ENCODE measurements around the gene SLIT1.
"Not testable (repeated sequence)": the region's sequence is repeated elsewhere in the genome, so short reads cannot be mapped to it uniquely, and the experiment has no call there.

The SLIT1 gene

DNA sequence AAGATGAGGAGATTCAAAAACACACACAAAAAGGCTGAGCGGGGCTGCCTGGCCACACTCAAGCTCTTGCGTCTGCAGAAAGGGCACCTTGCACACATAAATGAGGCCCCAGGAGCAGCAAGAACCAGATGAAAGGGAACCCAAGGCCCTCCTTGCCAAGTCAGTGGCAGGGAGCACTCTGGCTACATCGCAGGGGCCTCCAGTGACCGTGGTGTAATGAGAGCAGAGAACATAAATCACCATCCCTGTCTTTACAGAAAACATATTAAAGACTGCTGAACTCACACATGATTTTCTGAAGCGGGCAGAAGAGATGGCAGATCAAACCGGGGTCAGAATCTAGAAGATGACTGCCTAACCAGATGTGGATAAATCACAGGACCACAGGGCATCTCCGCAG lies 80.5 kb downstream of the SLIT1 start:
- no peak for DNase-seq

DNA sequence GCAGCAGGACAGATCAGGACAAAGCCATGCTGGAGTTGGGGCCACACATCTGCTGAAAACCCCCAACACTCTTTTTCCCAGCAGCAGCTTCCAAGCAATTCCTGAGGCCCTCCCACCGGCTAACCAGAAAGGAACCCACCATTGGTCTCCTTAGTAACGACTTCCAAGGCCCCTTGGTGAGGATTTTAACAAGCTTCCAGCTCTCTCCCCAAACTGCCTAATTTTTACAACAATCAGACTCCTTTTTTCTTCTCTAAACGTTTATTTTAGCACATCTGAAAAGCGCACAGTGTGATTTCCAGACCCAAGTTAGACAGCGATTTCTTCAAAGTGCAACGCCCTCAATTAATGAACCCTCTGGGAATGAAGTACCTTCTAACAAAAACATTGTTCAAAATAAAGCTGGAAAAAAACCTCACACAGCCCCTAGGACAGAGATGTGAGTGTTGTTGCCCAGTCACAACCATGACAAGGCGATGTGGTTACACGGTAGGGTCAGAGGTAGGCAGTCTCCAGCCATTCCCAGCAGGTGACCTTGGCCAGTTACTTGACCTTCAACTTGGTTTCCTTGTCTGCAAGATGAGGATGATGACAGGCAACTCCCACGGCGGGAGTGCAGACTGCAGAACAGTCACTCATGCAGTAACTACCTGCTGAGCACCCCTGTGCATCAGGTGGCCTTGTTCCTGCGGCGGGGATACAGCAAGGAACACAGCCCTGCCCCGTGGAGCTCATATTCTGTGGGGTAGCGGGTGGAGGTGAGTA lies 82.3 kb downstream of the SLIT1 start:
- DNase-seq = no peak

DNA sequence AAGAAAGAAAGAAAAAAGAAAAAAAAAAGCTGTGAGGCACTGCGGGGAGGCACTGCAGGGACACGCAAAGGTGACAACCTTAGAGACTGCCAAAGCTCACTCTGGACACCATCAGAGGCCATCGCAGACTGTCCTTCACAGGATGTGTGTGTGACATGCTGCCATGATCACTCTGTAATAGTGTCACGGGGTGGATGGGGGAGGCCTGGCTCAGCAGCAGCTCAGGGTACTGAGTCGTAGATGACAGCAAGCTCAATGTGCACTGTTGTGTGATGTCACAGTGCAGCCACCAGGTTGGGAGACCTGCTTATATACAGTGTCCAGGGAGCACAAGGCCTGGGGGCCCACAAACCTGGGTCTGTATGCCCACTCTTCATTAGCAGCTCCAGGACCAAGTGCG lies 83.3 kb downstream of the SLIT1 start:
- DNase-seq = no peak

DNA sequence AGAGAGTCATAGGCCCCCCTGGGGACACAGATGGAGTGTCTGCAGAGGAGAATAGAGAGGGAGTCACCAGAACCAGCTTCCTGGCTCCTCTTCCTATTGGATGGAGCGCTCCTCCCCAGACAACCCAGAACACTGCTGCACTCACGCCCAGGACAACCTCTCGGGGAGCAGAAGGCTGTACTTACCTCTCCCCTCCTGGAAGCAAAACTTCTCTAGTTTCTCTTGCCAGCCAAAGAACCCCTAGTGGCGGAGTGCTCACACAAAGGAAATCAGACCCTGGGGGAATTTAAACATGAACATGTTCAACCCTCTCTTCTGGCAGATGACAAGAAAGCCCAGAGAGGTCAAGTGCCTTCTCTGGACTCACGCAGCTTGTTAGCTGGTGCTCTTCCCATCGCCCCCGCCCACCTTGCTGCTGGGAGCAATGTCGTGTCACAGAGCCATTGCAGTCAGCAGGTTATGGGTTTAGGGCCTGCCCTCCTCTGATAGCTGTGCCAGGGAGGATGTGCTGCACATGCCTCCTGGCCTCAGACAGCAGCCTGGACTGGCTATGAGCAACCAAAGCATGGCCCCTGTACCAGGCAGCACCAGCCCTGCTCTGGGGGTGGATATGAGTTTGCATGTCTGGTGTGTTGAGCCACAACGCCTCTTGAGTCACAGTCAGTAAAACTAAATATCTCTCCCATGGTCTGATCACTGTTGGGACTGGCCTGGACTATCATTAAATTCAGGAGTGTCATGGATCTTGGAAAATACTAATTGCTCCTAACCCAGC lies 84.4 kb downstream of the SLIT1 start:
- no peak for DNase-seq

DNA sequence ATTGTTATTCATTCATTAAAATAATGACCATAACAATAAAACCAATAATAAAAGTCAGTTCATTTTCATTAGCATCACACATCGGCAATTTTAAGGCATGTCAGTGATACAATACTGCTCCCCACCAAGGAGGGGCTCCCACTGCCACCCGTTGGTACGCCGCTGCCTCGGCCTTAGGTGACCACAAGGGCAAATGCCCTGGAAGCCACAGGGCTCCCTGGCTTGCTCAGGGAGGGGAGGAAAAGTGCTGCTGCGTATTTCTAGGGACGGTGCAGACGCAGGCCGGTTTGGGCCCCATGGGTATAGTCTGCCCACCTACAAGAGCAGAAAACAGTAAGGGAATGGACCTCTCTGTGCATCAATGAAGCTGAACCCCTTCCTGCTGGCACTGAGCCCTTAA lies 85.1 kb downstream of the SLIT1 start:
- no peak for DNase-seq

DNA sequence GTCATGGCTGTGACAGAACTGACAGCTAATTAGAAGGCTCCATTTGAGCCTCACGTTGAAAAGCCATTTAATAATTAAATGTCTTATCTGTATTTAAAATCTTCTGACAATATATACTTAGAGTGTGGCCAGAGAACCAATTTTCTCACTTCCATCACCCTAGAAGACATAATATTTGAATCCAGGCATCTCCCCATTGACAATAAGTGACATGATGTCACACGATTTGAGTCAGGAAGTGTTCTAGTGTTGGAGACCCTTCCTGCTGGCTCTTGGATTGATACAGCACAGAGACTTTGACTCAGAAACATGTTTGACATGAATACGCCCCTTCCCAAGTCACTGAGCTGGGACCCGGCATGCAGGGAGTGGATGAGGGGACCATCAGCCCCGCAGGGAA lies 85.9 kb downstream of the SLIT1 start:
- no peak for DNase-seq

DNA sequence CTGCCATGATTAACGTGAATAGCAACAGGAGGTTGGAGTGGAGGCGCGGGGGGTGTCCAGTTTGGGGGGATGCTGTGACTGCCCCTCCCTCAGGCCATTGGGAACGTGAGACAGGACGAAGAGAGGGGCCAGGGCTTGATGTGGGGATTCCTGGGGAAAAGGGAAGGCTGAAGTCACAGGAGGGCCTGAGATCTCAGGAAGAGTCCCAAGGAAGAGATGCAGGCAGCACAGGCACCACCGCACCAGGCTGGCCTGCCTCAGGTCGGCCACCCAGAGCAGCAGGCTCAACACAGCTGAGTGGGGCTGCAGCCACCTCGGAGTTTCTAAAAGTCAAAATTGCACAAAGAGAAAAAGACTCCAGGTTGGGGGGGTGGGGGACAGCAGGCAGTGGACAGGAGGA lies 86.7 kb downstream of the SLIT1 start:
- DNase-seq = no peak

DNA sequence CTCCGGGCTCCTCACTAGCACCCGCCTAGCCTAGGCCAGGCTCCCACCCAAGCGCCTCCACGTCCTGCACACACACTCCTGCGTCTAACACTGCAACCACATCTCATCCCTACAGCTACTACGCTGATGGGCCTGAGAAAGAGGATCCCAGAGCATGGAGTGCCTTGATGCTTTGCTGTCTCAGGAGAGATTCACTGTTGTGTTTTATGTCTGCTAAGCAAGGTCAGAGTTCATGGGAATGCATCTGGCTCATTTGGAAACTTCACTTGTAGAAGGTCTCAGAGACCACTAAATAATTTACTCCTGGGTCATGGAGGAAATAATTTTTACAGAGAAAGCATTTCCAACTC lies 88.7 kb downstream of the SLIT1 start:
- no peak for DNase-seq

DNA sequence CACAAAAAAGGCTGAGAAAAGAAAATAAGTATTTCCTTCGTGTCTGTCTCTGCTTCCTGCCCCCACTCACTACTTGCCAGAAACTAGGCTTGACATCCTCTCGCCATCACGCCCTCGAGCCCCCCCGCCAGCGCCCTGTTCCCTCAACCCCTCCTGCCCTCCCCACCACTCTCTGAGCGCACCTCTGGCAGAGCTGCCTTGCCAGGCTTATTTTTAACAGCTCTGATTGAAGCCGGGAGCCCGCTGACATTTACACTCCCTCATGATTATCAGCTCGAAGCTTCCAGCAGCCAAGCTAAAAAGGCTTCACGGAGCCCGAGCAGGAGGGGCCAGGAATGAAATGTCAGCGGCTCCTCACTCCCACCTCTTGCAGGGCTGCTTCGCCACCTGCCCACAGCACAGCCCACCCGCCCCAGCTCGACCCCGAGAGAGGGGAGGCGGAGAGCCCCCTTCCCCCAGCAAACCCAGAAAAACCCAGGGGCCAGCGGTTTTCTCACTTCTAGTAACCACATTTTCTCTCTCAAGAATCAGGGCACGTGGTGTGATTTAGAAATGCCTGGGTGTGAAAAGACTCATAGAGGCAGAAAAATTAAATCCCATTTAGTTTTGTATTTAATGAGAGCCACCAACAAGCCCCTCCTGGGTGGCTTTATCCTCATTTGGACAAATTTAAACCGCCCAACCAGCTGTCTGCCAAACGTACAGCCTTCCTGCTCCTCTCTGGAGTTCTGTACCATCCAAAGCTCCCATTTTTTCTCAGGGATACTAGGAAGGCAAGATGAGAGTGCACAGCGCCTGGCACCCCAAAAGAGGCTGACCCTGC lies 89.3 kb downstream of the SLIT1 start:
- DNase-seq = no peak

DNA sequence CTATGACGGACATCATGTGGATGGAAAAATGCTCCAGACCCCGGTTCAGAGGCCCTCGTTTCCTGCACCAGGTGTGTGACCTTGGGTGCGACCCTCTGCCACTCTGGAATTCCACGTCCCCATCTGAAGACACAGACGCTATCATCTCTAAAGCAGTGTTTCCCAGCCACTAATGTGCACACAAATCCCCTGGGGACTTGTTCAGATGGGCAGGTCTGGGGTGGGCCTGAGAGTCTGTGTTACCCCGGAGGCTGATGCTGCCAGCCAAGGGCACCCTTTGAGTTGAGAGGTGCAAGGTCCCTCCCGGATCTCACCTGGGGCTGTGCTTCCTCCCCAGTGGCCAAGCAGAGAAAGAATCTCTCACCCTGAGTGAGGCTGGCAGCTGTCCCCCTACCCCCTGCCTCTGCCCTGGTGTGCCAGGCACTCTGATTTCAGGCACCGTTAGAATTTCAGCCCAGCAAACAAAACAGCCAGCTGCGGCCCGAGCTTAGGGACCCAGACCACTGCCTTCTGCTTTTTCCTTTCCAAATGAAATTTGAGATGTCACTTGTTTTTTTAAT lies 90.0 kb downstream of the SLIT1 start:
- DNase-seq = no peak

DNA sequence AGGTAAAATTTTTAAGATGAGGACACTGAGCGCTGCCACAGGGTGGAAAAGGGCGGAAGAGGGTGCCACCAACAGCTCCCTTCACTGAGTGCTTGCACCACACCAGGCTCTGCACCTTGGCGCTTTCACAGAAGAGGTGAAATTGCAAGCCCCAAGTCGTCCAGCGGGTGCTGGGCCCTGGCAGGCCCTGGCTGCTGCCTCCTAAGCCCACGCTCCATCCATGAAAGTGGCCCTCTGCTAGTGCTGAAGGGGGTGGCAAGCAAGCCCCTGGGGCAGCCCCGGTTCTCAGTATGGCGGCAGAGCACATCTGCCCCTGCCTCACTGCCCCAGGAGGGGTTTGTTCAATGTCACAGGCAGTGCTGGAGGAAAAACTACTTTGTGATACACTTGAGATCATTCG lies 95.1 kb downstream of the SLIT1 start:
- no peak for DNase-seq

DNA sequence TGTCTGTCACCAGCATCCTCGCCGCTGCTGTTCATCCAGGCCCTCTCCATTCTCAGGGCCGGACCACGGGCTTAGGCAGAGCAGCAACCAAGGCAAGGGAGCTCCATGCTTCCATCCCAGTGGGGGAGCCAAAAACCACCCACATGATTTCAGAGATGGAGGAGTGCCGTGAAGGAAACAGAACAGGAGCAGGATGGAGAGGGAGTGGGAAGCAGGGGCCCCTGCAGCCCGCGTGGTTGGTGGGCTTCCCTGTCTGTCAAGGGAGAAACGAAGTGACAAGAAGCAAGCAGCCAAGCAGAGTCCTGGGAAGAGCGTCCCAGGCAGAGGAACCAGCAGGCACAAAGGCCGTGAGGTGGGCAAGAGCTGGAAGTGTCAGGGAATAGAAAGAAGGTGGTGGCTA lies 95.7 kb downstream of the SLIT1 start:
- DNase-seq = no peak

DNA sequence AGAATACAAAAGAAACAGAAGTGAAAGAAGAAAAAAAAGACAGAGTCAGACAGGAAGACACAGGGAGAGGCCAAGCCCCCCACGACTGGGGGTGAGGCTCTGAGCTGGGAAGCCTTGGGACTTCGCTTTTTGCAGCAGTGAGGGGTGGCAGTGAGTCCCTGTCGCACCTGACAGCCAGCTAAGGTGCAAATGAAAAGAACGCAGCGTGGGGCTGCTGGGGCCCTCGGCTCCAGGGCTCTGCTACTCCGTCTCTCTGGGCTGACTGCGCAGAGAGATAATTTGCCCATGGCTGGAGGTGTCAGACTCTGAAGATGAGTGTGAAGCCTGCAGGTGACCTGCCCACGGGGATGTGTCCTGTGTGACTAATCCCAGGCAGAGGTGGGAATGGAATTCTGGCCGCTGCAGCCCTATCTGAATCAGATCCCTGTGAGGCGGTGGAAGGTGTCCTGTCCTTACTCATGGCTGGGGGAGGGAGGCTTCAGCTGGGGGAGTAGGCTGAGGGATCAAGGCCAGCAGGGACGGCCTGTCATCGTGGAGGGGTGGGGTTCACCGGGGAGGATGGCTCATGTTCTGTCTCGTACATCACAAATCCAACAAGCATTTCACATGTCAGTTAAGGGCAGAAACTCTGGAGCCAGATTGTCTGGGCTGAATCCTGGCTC lies 96.4 kb downstream of the SLIT1 start:
- DNase-seq = no peak

DNA sequence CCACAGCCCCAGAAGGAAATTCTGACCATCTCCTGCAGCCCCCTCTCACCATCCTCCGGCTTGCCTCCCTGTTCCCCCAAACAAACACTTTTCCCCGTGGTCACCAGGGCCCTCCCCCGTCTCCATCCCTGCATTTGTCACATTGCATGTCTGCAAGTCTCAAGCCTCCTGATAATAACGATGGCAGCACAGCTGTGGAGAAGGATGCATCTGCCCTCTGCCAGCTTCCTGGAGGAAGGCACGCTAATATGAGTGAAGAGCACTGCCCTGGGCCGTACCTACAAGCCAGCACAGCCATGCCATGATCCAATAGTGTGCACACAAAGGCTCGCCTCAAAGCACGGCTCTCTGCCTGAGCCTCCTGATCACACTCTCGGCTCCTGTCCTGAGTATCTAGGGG lies 98.5 kb downstream of the SLIT1 start:
- DNase-seq = no peak

DNA sequence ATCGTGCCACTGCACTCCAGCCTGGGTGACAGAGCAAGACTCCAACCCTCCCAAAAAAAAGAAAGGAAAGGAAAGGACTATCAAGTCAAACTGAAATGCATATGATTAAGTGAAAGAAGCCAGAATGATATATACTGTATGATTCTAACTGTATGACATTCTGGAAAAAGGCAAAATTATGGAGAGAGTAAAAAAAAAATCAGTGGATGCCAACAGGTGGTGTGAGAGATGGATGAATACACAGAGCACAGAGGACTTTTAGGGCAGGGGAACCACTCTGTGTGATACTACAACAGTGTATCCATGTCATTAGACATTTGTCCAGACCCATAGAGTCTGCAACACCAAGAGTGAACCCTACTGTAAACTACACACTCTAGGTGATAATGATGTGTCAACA lies 99.2 kb downstream of the SLIT1 start:
- DNase-seq = no peak

DNA sequence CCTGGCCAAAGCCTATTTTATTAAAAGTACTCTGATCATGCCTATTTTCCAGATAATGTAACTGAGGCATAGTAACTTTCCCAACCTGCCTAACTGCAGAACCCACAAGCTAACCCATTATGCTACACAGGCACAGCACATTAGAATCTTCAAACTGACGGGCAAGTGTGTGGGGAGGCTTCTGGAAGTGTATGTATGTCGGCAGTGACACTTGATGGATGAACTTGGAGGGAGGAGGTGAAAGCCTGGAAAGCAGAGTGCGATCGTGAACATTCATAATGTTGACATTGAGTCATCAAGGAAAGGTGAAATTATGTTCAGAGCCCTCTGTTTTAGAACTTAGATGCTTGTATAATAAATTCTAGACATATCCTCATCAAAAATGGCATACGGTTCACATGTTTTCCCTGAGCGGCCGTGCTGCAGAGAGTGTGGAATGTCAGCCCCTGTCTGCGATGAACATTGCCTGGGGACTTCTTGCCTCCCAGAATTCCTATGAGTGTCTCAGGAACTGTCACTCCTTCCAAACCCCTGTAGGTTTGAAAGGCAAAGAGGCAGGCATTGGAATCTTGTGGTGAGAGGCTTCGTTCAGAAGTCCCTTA lies 102.4 kb downstream of the SLIT1 start:
- DNase-seq = no peak

DNA sequence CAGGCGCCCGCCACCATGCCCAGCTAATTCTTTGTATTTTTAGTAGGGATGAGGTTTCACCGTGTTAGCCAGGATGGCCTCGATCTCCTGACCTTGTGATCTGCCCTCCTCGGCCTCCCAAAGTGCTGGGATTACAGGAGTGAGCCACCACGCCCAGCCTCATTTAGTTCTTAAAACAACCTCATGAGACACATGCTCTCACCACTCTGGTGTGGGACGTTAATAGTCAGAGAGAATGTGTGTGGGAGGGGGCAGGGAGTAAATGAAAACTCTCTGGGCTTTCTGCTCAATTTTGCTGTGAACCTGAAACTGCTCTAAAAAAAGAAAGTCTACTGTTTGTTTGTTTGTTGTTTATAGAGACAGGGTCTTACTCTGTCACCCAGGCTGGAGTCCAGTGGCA lies 103.2 kb downstream of the SLIT1 start:
- not testable (repeated sequence) for DNase-seq

DNA sequence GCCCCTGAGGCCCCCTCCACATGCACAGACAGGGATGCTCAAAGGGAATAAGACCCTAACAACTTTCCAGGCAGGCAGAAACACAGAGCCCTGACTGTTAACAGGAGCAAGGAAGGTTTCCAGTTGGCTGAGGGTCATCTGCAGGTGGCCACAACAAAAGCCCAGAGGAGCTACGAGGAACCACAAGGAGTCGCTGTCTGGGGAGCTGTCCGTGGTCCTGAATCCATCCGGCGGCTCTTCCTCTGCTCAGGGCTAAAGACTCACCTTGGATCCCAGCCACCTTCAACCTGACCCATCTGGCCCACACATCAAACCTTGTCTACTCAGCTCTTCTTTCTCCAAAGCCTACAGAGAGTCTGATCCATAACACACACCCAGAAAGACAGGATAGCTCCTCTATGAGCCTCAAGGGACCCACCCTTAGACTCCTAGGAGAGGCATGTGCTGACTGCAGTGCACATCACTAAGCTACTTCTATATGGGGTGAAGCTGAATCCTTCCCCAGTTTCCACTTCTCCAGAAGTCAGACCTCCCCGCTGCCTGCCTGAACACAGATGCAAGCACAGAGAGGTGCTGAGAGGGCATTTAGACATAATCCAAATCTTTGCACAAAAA lies 104.0 kb downstream of the SLIT1 start:
- DNase-seq = no peak

DNA sequence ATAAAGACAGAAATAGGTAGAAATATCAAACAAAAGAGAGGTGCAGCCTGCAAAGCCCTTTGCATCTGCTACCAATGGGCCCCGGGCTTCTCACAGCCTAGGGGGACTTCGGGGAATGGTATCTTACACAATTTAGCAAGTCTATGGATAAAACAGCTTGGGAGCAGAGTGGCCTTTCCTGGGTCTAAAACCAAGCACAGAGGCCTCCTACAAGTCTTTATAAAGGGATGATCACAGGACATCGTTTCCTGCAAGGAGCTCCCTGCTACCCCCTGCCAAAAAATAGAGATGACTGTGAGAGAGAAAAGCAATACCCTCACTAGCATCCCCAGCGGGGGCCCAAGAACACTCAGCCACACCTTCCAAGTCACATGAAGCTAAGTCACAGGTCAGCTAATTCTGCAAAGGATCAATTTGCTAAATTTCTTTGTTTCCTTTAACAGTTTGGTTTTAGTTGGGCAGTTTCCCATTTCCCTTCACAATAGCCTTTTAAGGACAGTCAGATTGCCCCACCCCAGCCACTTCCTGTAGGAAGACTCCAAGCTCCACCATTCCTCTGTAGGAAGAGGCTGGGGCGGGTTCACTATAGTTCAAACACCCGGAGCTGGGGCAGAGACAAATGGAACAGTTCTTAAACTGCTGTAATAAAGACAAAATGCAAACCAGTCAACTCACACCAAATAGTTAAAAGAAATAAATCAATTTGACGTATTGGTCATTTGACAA lies 105.5 kb downstream of the SLIT1 start:
- DNase-seq = no peak

DNA sequence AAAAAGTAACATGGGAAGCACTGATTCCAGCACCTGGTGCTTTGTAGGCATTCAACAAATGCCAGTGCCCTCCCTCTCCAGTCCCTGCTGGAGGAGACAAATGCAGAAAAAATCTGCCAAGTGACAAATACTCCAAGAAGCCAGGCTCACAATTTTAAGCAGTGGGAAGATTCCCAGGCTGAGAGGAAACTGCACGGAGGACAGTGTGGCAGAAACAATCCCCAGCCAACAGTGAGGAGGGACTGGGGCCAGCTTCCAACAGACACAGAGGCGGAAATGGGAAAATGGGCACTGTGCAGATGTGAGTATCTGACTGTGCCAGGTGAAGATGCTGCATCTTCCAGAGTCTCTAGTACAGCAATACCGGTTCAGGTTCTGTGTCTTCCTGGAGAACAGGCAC lies 106.3 kb downstream of the SLIT1 start:
- DNase-seq = no peak

DNA sequence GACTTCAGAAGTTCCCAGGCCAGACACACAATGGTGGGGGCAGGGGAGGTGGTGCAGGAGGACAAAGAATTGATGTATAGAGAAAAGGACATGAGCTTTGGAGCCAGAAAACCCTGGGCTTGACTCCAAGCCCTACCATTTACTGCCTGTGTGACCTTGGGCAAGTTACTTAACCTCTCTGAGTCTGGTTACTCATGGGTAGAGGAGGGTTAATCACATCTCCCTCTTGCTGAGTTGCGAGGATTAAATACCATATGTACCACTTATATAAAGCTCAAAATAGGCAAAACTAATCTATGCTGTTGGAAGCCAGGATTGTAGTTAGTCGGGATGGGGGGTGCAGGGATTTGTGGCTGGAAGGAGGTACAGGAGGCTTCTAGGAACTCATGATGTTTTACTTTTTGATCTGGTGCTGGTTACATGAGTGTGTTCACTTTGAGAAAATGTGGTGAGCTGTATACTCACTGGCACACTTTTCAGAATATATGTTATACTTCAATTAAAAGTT lies 106.8 kb downstream of the SLIT1 start:
- DNase-seq = no peak

Measured in NCI-H2029 treated with DMSO at 0.1 percent for 48 hours (cell line).